GM18873 (cell line): ENCODE results near the gene LRRFIP2.

Experiments used
- ATAC-seq: cut with Tn5 transposase; IDR thresholded peaks from one replicate; pipeline ENCODE4 v1.9.1; 2021; ENCODE audit warnings: mild to moderate bottlenecking, moderate library complexity, moderate number of reproducible peaks; ENCODE audit not compliant: unreplicated experiment, low FRiP score

Gene LRRFIP2

GRCh38 chr3:37194533-37194932 is 20.2 kb upstream of the LRRFIP2 start:
- ATAC-seq = no peak

GRCh38 chr3:37190667-37191066 is 16.3 kb upstream of the LRRFIP2 start:
- no peak for ATAC-seq

GRCh38 chr3:37189109-37189508 is 14.7 kb upstream of the LRRFIP2 start:
- no peak for ATAC-seq

GRCh38 chr3:37183976-37184375 is 9.6 kb upstream of the LRRFIP2 start:
- no peak for ATAC-seq

- no peak for ATAC-seq
Measured at GRCh38 chr3:37183375-37183831, 9.0 kb upstream of the LRRFIP2 start.

GRCh38 chr3:37182816-37183215 is 8.4 kb upstream of the LRRFIP2 start:
- no peak for ATAC-seq

- no peak for ATAC-seq
Measured at GRCh38 chr3:37181756-37182155, 7.4 kb upstream of the LRRFIP2 start.

- ATAC-seq = no peak
Measured at GRCh38 chr3:37179144-37179967, 5.0 kb upstream of the LRRFIP2 start.

GRCh38 chr3:37173806-37174205 is 576 bp downstream of the LRRFIP2 start:
- no peak for ATAC-seq

GRCh38 chr3:37171144-37171543 is 3.2 kb downstream of the LRRFIP2 start:
- ATAC-seq = no peak

- ATAC-seq = no peak
Measured at GRCh38 chr3:37170513-37170912, 3.9 kb downstream of the LRRFIP2 start.

- no peak for ATAC-seq
Measured at GRCh38 chr3:37170060-37170459, 4.3 kb downstream of the LRRFIP2 start.

GRCh38 chr3:37168896-37169295 is 5.5 kb downstream of the LRRFIP2 start:
- no peak for ATAC-seq

GRCh38 chr3:37163262-37164015 is 10.9 kb downstream of the LRRFIP2 start:
- no peak for ATAC-seq

GRCh38 chr3:37162501-37163245 is 11.7 kb downstream of the LRRFIP2 start:
- ATAC-seq = peak; percentile 88

GRCh38 chr3:37161351-37161750 is 13.0 kb downstream of the LRRFIP2 start:
- no peak for ATAC-seq

- ATAC-seq = no peak
Measured at GRCh38 chr3:37155782-37156181, 18.6 kb downstream of the LRRFIP2 start.

GRCh38 chr3:37154668-37155314 is 19.6 kb downstream of the LRRFIP2 start:
- no peak for ATAC-seq

- no peak for ATAC-seq
Measured at GRCh38 chr3:37150621-37151020, 23.8 kb downstream of the LRRFIP2 start.

GRCh38 chr3:37149257-37149656 is 25.1 kb downstream of the LRRFIP2 start:
- ATAC-seq = no peak
